ENCODE results near the gene MBNL2.

The MBNL2 gene, protein sequence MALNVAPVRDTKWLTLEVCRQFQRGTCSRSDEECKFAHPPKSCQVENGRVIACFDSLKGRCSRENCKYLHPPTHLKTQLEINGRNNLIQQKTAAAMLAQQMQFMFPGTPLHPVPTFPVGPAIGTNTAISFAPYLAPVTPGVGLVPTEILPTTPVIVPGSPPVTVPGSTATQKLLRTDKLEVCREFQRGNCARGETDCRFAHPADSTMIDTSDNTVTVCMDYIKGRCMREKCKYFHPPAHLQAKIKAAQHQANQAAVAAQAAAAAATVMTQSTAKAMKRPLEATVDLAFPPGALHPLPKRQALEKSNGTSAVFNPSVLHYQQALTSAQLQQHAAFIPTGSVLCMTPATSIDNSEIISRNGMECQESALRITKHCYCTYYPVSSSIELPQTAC

DNA sequence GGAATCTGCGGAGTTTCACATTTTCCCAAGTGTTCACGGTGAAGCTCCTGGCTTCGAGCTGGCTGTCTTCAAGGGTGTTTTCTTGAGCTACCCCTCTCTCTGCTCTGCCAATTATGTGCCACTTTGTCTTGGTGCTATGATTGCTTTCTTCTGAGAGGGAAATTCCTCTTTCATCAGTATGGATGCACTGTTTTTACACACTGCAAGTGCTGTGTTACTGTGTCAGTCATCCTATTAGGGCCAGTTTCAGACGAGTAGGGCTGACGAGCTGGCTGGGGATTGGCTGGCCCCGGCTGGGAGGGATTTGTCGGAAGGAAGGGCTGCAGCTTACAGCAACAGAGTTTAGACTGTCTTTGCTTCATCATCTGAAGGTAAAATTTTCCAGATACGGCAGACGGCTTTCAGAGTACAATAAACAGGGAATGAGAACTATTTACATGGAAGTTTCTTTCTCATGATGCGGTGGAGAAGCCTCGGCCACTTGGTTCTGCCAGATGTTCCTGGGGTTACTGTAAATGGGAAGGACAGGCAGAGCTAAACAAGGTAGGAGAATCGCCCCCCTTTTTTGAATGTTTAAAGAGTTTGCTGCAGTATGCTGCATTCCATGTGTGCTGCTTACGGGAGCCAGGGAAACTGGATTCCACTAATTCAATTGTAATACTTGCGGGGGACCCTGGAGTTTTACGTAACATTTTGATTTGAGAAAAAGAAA lies at the start of gene MBNL2:
MBNL2 (plus strand) TSS at position 345 of the 712 bp plus-strand sequence. CDS start 53,903 bp downstream, outside the sequence.
- H3K4me3 ChIP-seq (ENCODE audit: low read depth, low read length) = peak within 1 kb of the TSS; percentile 82
- TF ChIP-seq, protein P1, sequence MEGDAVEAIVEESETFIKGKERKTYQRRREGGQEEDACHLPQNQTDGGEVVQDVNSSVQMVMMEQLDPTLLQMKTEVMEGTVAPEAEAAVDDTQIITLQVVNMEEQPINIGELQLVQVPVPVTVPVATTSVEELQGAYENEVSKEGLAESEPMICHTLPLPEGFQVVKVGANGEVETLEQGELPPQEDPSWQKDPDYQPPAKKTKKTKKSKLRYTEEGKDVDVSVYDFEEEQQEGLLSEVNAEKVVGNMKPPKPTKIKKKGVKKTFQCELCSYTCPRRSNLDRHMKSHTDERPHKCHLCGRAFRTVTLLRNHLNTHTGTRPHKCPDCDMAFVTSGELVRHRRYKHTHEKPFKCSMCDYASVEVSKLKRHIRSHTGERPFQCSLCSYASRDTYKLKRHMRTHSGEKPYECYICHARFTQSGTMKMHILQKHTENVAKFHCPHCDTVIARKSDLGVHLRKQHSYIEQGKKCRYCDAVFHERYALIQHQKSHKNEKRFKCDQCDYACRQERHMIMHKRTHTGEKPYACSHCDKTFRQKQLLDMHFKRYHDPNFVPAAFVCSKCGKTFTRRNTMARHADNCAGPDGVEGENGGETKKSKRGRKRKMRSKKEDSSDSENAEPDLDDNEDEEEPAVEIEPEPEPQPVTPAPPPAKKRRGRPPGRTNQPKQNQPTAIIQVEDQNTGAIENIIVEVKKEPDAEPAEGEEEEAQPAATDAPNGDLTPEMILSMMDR (IDR thresholded peaks at IDR 0.05; ENCODE audit: low read depth, low read length) = no peak

DNA sequence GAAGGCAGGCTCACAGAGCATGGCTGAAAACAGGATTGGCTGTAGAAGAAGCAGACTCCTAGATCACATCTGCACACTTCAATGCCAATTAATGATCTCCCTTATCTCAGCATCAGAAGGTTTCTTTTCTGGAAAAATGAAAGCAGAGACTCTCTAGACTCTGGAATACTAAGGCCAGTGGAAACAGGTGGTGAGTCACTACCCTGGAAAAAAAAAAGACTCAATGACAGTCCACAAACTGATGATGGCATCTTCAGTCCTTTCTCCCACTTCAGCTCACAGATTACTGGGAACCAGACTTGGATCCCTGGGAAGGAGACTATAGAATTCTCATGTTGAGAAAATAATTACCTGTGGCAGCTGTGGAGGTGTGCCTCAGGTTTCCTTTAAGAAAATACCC lies 47.5 kb upstream of the MBNL2 start:
- TF ChIP-seq, protein P1 (IDR thresholded peaks at IDR 0.05; ENCODE audit: low read depth, low read length) = no peak
- no peak overlapping the region for H3K4me3 ChIP-seq (ENCODE audit: low read depth, low read length)

DNA sequence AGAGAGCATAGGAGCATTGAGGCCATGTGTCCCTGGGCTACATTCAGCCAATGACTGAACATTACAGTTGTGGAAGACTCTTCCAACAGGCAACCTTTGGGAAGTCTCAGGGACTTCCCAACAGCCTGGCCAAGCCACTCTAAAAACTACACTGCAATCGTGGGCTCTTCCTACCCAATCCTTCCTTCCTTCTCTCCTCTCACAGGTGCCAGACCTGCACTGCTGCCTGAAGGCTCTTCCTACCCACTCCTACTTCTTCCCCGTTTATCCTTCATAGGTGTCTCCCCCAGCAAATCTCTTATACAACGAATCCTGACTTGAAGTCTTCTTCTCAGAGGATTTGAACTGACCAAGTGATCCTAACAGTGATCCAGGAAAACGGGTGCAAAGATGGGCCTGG lies 47.1 kb upstream of the MBNL2 start:
- no peak overlapping the region for H3K4me3 ChIP-seq (ENCODE audit: low read depth, low read length)
- TF ChIP-seq, protein P1 (IDR thresholded peaks at IDR 0.05; ENCODE audit: low read depth, low read length) = no peak

DNA sequence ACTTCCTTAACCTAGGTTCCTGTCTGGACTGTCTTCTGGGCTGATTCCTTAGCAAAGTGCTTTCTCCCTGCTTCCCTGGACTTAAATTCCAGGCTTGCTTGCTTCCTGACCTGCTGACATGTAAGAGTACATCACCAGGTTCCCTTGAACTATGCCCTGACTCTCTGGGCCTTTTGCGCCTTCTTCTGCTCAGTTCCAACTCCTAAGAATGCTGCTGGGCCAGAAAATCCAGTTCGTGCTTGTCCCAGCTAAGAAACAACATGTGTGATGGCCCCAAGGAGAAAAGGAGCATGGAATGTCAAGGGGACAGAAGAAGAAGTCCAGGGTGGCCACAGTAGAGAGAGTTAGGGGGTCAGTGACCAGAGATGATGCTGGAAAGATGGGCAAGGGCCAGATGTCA lies 42.6 kb upstream of the MBNL2 start:
- H3K4me3 ChIP-seq (ENCODE audit: low read depth, low read length) = no peak overlapping the region
- TF ChIP-seq, protein P1 (IDR thresholded peaks at IDR 0.05; ENCODE audit: low read depth, low read length) = no peak

DNA sequence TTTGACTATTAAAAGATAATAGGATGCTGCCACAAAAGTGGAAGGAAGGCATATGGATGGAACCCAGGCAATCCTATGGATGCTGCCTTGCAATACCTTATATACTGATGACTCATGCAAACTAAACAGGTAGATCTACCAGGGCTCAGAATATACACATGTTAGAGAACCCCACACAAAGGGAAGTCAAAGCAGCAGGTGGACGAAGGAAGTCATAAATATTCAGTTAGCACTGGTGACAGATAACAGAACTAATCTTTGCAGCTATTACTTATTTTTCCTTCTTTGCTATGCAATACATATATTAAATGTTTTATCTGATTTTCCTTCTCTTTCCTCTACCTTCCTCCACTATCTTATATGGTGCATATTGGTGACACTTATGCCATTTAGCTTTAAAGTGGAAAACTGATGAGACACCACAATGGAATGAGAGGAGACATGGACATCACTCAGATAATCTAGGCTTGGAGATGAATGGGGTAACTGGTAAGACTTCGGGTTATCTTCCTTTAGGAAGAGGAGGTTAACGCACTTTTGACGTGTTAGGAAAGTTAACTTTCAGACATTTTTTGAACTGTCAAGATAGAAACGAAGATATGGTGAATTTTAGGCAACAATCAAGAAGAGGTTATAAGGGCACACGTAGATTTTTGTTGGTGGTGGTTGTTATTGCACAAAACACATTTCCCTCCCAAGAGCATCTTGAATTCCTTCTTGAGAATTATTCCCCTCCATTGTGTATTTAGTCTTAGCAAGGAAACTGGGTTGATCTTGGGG lies 39.8 kb upstream of the MBNL2 start:
- H3K4me3 ChIP-seq (ENCODE audit: low read depth, low read length) = no peak overlapping the region
- TF ChIP-seq, protein P1 (IDR thresholded peaks at IDR 0.05; ENCODE audit: low read depth, low read length) = no peak

DNA sequence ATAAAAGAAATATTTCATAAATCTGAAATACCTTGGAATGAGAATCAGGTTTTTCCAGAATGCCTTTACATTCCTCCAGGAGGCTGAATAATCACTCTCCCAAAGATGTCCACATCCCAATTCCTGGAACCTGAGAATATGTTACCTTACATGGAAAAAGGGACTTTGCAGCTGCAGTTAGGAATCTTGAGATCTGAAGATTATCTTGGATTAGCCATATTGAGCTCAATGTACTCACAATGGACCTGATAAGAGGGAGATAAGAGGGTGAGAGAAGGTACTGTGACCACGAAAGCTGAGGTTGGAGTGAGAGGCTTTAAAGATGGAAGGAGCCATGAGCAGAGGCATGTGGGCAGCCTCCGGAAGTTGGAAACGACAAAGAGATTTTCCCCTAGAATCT lies 36.8 kb upstream of the MBNL2 start:
- TF ChIP-seq, protein P1 (IDR thresholded peaks at IDR 0.05; ENCODE audit: low read depth, low read length) = no peak

More for the DNA sequence above, 36.8 kb upstream of the MBNL2 start:
- H3K4me3 ChIP-seq (ENCODE audit: low read depth, low read length) = no peak overlapping the region
